Thyroid gland (tissue), 4 donors: ENCODE data around the gene AMN. TPM values are rescaled to one million over a fixed set of nuclear protein-coding genes. Genes with fewer than 3 reads are reported as not detected.
A peak's percentile ranks its signal among the peaks of the same experiment; 100 is the strongest.

Experiments used
- DNase-seq, 2 donors: peaks; one replicate each; pipeline ENCODE4 v3.0.0-alpha.2; 2019
- H3K27ac ChIP-seq, 3 donors: fragments of 200-600 bp; sonication (generic); 1 replicate in 2 of 3; 2 replicates in 1 of 3; pipeline ENCODE4 v1.5.1; 2016 to 2019; ENCODE audit warnings: mild to moderate bottlenecking in 1 of 3, moderate library complexity in 1 of 3
- H3K27me3 ChIP-seq: fragments of 200-600 bp; sonication (generic); one replicate; pipeline ENCODE4 v1.5.1; 2019
- H3K36me3 ChIP-seq, 2 donors: fragments of 200-600 bp; sonication (generic); one replicate each; pipeline ENCODE4 v1.5.1; 2016 to 2019
- H3K4me1 ChIP-seq, 2 donors: fragments of 200-600 bp; sonication (generic); one replicate each; pipeline ENCODE4 v1.5.1; 2017 to 2019
- H3K4me3 ChIP-seq, 3 donors: fragments of 200-600 bp; sonication (generic); replicated peaks in 1 of 3; 1 replicate in 2 of 3; 2 replicates in 1 of 3; pipeline ENCODE4 v1.5.1; 2016; ENCODE audit warnings: mild to moderate bottlenecking in 1 of 3
- H3K9me3 ChIP-seq: fragments of 200-600 bp; sonication (generic); one replicate; pipeline ENCODE4 v1.5.1; 2017
- CTCF ChIP-seq, 6 experiments: fragments of 200-600 bp in 3 of 6; fragments of 450-650 bp in 3 of 6; sonication (generic) in 3 of 6; IDR thresholded peaks; one replicate each; pipeline ENCODE4 v1.5.1; 2016 to 2019; ENCODE audit warnings: antibody characterized with exemption in 6 of 6, mild to moderate bottlenecking in 2 of 6, inconsistent platforms in 1 of 6, moderate library complexity in 1 of 6
- POLR2A ChIP-seq, 2 donors: fragments of 450-650 bp; IDR thresholded peaks; one replicate each; pipeline ENCODE4 v1.6.1; 2017; ENCODE audit warnings: antibody characterized with exemption in 2 of 2, mild to moderate bottlenecking in 2 of 2, moderate library complexity in 1 of 2
- WGBS, 2 donors: methylation state at CpG; one replicate each; pipeline ENCODE4 v1.1.5; 2017; 5-methylcytosine and 5-hydroxymethylcytosine counted together
- intact Hi-C: fragments of 100-400 bp; cut with DNase I; formaldehyde crosslinking; loops from one replicate; pipeline ENCODE4 v1.15.1; 2023
- total RNA-seq, 4 donors: library from RNA; depleted of rRNA; stranded (reverse); fragments of >200 nt; gene quantifications; one replicate each; pipeline ENCODE4 v1.2.3, GENCODE V29; 2016

The AMN gene
- total RNA-seq, 4 donors from 2014 or later, result 1.3 to 18.8 (median 3.3) TPM

GRCh38 chr14:102965282-102965681 is 42.8 kb downstream of the AMN start:
- Histone ChIP-seq H3K9me3 (no peaks in the 10 kb centered on the region), H3K36me3 (peaks cover 70 to 84% of the 10 kb centered on the region in 2 donors), H3K4me1 (no peaks in the 10 kb centered on the region), H3K27ac (peak overlapping the region in 1 of 3 donors; percentile 44), H3K27me3 (no peaks in the 10 kb centered on the region), H3K4me3 (no peak overlapping the region)
- no peak for DNase-seq
- TF ChIP-seq POLR2A (IDR thresholded peaks at IDR 0.05) (no peak), CTCF (IDR thresholded peaks at IDR 0.05) (no peak)
- intact Hi-C loops, result no loop called here
- 92 to 95% methylated on average over 3 of the region's 3 CpGs for WGBS, 2 donors

- no peak for TF ChIP-seq CTCF (IDR thresholded peaks at IDR 0.05)
- no peak for TF ChIP-seq POLR2A (IDR thresholded peaks at IDR 0.05)
- no peak for DNase-seq
- no peaks in the 10 kb centered on the region for H3K9me3 ChIP-seq
- intact Hi-C loops, result no loop called here
- H3K27me3 ChIP-seq, result no peaks in the 10 kb centered on the region
- H3K4me3 ChIP-seq, result no peak overlapping the region
- 94 to 96% methylated on average over 20 of the region's 20 CpGs for WGBS, 2 donors
- H3K36me3 ChIP-seq, result peaks cover 70 to 79% of the 10 kb centered on the region in 2 donors
- H3K4me1 ChIP-seq, result peaks cover 8% of the 10 kb centered on the region in 2 donors
- H3K27ac ChIP-seq, result peak overlapping the region in 1 of 3 donors; percentile 44
Measured at GRCh38 chr14:102965971-102966655, 43.6 kb downstream of the AMN start.

DNA sequence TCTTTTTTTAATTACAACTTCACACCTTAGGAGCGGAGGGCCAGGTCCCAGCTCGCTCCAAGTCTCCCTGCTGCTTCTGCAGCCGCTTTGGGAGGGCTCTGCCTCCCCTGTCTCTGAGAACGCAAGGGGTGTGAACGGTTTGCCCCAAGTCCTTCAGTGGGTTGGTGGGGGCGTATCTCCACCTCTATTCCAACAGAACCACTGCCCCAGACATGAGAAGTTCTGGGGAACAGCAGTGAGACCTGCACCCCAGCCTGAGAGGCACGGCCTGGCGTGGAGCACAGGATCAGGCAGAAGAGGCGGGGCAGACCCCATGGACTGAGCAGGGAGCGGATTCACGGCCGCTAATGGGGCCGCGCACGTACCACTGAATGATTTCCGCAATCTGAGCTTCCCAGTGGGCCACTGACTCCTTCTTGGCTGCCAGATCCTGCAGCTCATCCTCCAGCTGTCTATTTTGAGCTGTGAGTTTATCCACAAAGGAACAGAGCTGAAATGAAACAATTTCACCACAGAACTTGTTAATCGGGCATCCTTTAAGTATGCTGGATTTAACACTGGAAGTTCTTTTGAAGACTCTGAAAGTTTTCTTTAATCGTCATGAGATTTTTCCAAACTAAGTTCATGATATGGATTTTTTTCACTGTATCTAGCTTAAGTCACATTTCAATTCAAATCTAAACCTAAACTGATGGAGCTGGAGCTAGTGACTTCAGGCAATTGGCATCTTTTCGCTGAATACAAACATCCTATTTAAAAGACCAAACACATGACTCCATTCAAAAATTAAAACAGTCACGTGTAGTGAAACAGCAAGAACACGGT is 44.4 kb downstream of the AMN start:
- intact Hi-C loops, result no loop called here
- 88 to 91% methylated on average over 18 to 19 of the region's 21 CpGs for WGBS, 2 donors

GRCh38 chr14:102967506-102967795 is 45.0 kb downstream of the AMN start:
- no peak overlapping the region for H3K27ac ChIP-seq
- intact Hi-C loops, result no loop called here
- DNase-seq, result no peak
- no peaks in the 10 kb centered on the region for H3K27me3 ChIP-seq
- H3K4me1 ChIP-seq, result peaks cover 8 to 12% of the 10 kb centered on the region in 2 donors
- peaks cover 58 to 78% of the 10 kb centered on the region in 2 donors for H3K36me3 ChIP-seq
- no peaks in the 10 kb centered on the region for H3K9me3 ChIP-seq
- TF ChIP-seq POLR2A (IDR thresholded peaks at IDR 0.05), result no peak
- no peak for TF ChIP-seq CTCF (IDR thresholded peaks at IDR 0.05)
- WGBS, 2 donors, result 96 to 97% methylated on average over 14 of the region's 14 CpGs
- H3K4me3 ChIP-seq, result no peak overlapping the region

More for the DNA sequence above, 44.4 kb downstream of the AMN start:
- H3K9me3 ChIP-seq, result no peaks in the 10 kb centered on the region
- DNase-seq, result no peak
- no peak overlapping the region for H3K4me3 ChIP-seq
- H3K4me1 ChIP-seq, result peaks cover 8 to 12% of the 10 kb centered on the region in 2 donors
- no peaks in the 10 kb centered on the region for H3K27me3 ChIP-seq
- peaks cover 63 to 80% of the 10 kb centered on the region in 2 donors for H3K36me3 ChIP-seq
- no peak overlapping the region for H3K27ac ChIP-seq
- TF ChIP-seq POLR2A (IDR thresholded peaks at IDR 0.05) (no peak), CTCF (IDR thresholded peaks at IDR 0.05) (no peak)

DNA sequence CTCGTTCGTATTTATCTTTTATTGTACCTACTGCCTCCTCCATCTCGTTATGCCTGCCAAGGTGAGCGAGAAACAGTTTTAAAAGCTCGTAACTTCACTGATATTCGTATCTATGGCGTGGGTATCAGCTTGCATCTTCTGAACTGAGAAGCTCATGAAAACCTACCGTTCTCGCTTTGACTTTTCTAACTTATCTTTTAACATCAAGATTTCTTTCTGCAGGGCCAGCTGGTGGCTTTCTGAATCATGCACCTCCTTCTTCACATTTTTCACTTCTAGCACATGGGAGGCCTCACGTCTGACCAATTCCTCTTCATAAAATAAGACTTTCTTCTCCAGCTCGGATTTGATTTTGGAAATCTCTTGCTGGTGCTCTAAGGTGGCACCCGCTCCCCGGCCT is 45.8 kb downstream of the AMN start:
- 95% methylated on average over 13 of the region's 13 CpGs for WGBS, 2 donors
- no peak for DNase-seq
- Histone ChIP-seq H3K36me3 (peaks cover 54 to 77% of the 10 kb centered on the region in 2 donors), H3K9me3 (no peaks in the 10 kb centered on the region), H3K27me3 (no peaks in the 10 kb centered on the region), H3K27ac (no peak overlapping the region), H3K4me1 (peaks cover 8 to 12% of the 10 kb centered on the region in 2 donors), H3K4me3 (no peak overlapping the region)
- intact Hi-C loops, result no loop called here
- no peak for TF ChIP-seq CTCF (IDR thresholded peaks at IDR 0.05)
- no peak for TF ChIP-seq POLR2A (IDR thresholded peaks at IDR 0.05)
